Measurements from ENCODE around the gene DSCAM.
"Not testable (repeated sequence)": the region's sequence is repeated elsewhere in the genome, so short reads cannot be mapped to it uniquely, and the experiment has no call there.

The DSCAM gene

DNA sequence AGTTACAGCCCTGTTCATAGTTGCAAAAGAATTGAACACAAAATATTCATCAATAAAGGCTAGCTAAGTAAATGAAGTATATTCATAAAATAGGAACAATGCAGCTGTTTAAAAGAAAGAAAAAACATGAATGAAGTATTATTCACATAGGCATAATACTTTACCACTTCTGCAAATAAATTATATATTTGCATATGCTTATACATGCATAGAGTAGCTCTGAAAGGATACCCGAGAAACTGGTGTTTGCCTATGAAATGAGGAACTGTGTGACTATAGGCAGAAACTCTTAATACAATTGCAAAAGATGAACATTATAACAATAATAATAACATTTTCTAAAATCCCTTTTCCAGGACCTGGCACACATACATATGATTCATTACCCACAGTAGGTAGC lies 385.9 kb downstream of the DSCAM start:
- no peak for DNase-seq (ENCODE audit: low spot score)

DNA sequence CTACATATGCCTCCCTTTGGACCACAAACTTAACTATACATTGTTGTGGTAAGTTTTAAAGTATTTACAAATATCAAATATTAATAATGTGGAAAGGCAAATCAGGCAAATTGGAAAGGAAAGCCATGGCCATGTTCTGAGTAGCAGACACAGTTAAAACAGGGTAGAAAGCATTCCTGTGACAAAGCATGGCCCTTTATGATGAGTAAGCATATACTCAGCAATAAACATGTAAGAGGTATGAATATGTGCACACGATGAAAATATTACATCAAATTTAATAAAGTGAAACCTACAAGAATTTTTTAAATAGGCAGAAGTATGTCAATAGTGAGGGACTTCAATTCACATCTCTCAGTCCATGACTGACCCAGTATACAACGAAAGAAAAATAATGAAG lies 389.2 kb downstream of the DSCAM start:
- DNase-seq (ENCODE audit: low spot score) = no peak

GRCh38 chr21:40454057-40454456 lies 392.9 kb downstream of the DSCAM start:
- no peak for DNase-seq (ENCODE audit: low spot score)

GRCh38 chr21:40453183-40453582 lies 393.8 kb downstream of the DSCAM start:
- no peak for DNase-seq (ENCODE audit: low spot score)

DNA sequence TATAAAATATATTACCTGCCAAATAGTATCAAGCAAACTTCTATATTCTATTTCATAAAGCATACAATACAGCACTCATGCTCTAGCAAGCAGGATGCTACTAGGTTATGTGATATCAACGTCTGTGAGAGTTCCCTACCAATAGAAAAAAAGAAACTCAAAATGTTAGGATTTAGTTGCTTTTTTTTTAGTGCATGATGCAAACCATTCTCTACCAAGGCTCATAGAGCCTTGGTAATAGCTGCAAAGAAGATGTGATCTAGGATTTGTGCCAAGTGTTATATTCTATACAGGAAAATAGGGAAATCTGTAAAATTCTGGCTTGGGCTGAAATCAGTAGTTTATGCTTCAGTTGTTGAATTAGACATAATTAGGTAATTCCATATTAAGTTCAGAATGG lies 394.4 kb downstream of the DSCAM start:
- no peak for DNase-seq (ENCODE audit: low spot score)

DNA sequence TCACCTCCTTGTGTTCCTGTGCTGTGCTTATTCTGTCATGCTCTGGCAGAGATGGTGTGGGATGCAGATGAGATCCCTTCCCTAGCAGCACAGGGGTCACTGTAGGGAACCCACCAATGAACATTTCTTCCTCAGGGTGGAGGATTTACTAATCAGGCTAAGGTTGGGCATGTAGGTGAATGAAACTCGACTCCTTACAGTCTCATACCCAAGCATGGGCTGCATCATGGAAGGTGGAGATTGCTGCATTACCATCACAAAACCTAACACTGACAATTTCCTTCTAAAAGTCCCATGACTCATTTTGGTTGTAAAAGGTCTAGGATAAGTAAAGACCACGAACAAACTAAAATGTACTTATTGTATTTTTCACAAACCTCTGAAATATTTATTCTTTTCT lies 399.9 kb downstream of the DSCAM start:
- DNase-seq (ENCODE audit: low spot score) = no peak

DNA sequence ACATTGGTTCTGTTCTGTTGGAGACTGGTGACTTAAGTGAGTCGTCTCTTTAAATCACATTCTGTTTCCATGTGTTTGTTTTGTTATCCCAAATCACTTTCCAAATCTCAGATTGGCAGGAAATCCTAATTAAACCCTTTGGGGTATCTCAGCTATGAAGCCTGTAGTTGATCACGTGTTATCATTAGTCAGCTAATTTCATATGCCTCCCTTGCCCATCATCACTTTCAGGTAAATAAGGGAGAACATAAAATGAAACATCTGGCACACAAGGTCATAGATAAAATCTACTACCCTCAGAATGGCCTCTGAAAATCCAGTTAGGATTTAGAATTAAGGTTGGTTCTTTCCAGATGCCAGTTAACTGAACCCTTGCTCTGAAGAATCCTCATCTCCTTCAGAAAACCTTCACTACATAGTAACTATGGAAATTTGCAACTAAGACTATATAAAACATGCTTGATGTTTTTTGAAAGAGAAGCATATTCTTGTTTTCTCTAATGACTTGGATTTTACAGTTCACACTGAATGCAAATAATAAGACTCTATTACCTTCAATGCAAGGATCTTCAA lies 401.5 kb downstream of the DSCAM start:
- DNase-seq (ENCODE audit: low spot score) = no peak

- DNase-seq (ENCODE audit: low spot score) = not testable (repeated sequence)
These were observed 407.4 kb downstream of the DSCAM start for GRCh38 chr21:40439581-40439980.

GRCh38 chr21:40438616-40439015 lies 408.3 kb downstream of the DSCAM start:
- no peak for DNase-seq (ENCODE audit: low spot score)

GRCh38 chr21:40436261-40436660 lies 410.7 kb downstream of the DSCAM start:
- no peak for DNase-seq (ENCODE audit: low spot score)

GRCh38 chr21:40433538-40433937 lies 413.4 kb downstream of the DSCAM start:
- no peak for DNase-seq (ENCODE audit: low spot score)

DNA sequence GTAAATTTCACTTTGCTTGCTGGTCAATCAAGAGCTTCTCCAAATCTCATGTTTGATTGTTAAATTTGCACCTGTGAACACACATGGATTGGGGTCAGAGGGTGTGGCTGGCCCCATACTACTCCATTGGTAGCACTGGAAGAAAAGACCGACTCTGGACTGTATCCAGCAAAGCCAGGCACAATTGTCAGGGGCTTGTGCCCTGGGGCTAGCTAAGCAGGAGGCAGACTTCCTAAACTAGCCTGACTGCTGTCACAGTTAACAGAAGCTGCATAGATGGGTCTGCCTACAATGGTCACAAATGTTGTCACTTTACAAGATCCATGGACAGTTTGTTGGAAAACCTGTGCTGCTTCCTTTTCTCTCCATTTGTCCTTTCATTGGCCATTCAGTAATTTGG lies 421.0 kb downstream of the DSCAM start:
- no peak for DNase-seq (ENCODE audit: low spot score)

GRCh38 chr21:40422896-40423635 lies 423.9 kb downstream of the DSCAM start:
- DNase-seq (ENCODE audit: low spot score) = no peak

GRCh38 chr21:40421121-40421520 lies 425.8 kb downstream of the DSCAM start:
- no peak for DNase-seq (ENCODE audit: low spot score)

DNA sequence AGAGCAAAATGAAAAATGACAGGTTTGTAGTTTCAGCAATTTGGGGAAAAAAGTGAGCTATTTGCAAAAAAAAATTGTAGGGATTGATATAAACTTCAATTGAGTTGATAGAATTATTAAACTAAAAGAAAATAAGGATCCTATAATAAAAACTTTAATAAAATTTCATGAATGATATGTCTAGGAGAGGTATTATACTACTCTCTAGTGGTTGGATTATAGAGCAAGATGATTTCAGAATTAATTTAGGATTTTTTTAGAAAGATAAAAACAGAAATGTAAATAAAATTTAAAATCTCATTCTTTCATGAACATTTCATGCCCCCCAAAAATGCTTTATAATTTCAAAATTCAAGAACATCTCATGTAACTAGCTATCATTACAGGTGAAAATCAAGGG lies 430.4 kb downstream of the DSCAM start:
- no peak for DNase-seq (ENCODE audit: low spot score)

- DNase-seq (ENCODE audit: low spot score) = no peak
These were observed 438.4 kb downstream of the DSCAM start for GRCh38 chr21:40408561-40408960.

DNA sequence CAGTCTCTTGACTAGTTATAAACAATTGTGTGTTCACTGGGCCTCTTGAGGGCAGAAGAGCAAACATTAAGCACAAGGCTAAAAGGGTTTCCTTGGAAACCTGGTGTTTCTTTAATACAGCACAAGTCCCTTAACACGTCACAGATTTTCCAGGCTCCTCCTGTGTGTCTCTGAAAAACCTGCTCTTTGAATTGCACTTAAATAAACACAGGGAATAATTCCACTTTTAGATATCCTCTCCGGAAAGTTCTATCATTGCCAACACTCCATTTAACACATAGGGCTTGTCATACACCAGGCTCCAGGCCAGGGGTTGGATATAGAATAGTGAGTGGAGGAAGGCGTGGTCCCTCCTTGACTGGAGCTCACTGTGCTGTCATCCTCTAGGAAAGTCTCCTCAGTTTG lies 442.6 kb downstream of the DSCAM start:
- no peak for DNase-seq (ENCODE audit: low spot score)

DNA sequence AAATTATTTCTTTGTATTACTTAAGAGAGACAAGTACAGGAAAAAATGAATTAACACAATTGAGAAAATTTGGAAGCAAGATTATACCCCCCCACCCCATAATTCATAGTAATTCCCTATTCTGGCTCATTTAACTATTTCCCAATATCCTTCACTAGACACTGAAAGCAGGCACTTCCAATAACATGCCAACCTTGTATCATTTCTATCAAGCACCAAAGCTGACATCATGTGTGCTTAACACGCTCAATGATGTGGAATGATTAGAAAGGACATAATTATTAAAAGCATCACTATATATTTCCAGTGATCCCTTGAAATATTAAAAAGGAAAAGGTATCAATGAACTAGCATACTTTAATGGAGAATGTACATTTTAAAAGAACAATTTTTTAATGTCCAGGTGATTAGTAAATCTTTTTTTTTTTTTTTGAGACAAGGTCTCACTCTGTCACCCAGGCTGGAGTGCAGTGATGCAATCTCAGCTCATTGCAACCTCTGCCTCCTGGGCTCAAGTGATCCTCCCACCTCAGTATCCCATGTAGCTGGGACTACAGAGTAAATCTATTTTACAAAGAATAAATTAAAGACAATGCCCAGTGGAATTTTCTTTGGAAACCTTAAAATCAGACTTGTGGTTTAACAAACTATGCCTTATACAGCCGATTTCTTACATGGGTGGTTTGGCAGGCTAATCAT lies 443.9 kb downstream of the DSCAM start:
- no peak for DNase-seq (ENCODE audit: low spot score)

GRCh38 chr21:40395732-40396131 lies 451.2 kb downstream of the DSCAM start:
- no peak for DNase-seq (ENCODE audit: low spot score)

GRCh38 chr21:40393066-40393465 lies 453.9 kb downstream of the DSCAM start:
- no peak for DNase-seq (ENCODE audit: low spot score)

DNA sequence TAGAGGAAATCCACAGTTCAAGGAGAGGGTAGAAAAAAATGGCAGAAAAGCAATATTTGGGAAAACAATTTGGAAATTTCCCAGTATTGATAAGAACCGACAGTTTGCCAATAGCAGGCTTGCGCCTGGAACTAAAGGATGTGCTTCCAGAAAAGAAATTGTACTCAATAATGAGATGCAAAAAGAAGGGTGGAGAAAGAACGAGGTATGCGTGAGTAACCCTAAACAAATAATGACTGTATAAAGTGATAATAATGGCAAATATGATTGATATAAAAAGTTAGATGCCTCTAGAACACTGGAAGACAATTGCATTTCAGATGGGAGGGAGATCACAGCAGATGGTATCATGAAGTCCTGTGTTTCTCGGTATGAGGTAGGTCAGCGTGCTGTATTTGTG lies 458.9 kb downstream of the DSCAM start:
- DNase-seq (ENCODE audit: low spot score) = no peak

GRCh38 chr21:40386981-40387747 lies 459.8 kb downstream of the DSCAM start:
- no peak for DNase-seq (ENCODE audit: low spot score)
